Caco-2 (cell line): ENCODE results near the gene MAD1L1. TPM values are rescaled to one million over a fixed set of nuclear protein-coding genes. Genes with fewer than 3 reads are reported as not detected.
A peak's percentile ranks its signal among the peaks of the same experiment; 100 is the strongest.

Source experiments
- BruUV-seq: library from RNA; stranded (reverse); fragments of 400-500 nt; replicated peaks from 2 replicates; lab custom pipeline; 2021; lab: Mats Ljungman, UMichigan
- CTCF ChIA-PET: fragments of 300-600 bp; sonication (Branson Sonifier 250); formaldehyde crosslinking; loops from one replicate; lab custom pipeline; 2022; ENCODE audit warnings: antibody characterized with exemption; lab: Charles Lee
- POLR2A ChIA-PET: fragments of 300-600 bp; sonication (Branson Sonifier 250); formaldehyde crosslinking; loops from one replicate; lab custom pipeline; 2022; ENCODE audit warnings: antibody characterized with exemption; lab: Charles Lee
- DNase-seq, 2 experiments: peaks; one replicate each; pipeline versions ENCODE4 v3.0.0 to v3.0.0-alpha.2; 2020 to 2022
- H3K27me3 ChIP-seq: replicated peaks from 2 replicates; pipeline ENCODE4 v1.6.0; 2011; ENCODE audit warnings: low read length; ENCODE audit not compliant: control insufficient read depth, insufficient read depth
- H3K36me3 ChIP-seq: 2 replicates; pipeline ENCODE4 v1.5.1; 2011; ENCODE audit warnings: low read length; ENCODE audit not compliant: control insufficient read depth, insufficient read depth
- H3K4me1 ChIP-seq: fragments of 250-450 bp; sonication (Bioruptor Pico); 2 replicates; pipeline ENCODE4 v1.5.1; 2020; ENCODE audit warnings: mild to moderate bottlenecking
- H3K4me3 ChIP-seq: 2 replicates; pipeline ENCODE4 v1.5.1; 2011; ENCODE audit warnings: low read depth, mild to moderate bottlenecking, control low read depth, low read length
- H3K9me3 ChIP-seq: fragments of 250-450 bp; sonication (Bioruptor Pico); 2 replicates; pipeline ENCODE4 v1.5.1; 2020; ENCODE audit warnings: mild to moderate bottlenecking, moderate library complexity
- H3K27ac Mint-ChIP-seq: one replicate; pipeline ENCODE4 v1.8.0; 2022; ENCODE audit warnings: mixed read lengths; ENCODE audit not compliant: unreplicated experiment
- H3K27me3 Mint-ChIP-seq: one replicate; pipeline ENCODE4 v1.8.0; 2022; ENCODE audit warnings: mixed read lengths; ENCODE audit not compliant: insufficient read depth, unreplicated experiment
- H3K36me3 Mint-ChIP-seq: one replicate; pipeline ENCODE4 v1.8.0; 2022; ENCODE audit warnings: mild to moderate bottlenecking, mixed read lengths; ENCODE audit not compliant: insufficient read depth, unreplicated experiment
- H3K4me1 Mint-ChIP-seq: one replicate; pipeline ENCODE4 v1.8.0; 2022; ENCODE audit warnings: low read depth, mixed read lengths; ENCODE audit not compliant: unreplicated experiment
- H3K4me3 Mint-ChIP-seq: one replicate; pipeline ENCODE4 v1.8.0; 2022; ENCODE audit warnings: mild to moderate bottlenecking, moderate library complexity, mixed read lengths; ENCODE audit not compliant: unreplicated experiment
- H3K9me3 Mint-ChIP-seq: one replicate; pipeline ENCODE4 v1.8.0; 2022; ENCODE audit warnings: mixed read lengths; ENCODE audit not compliant: unreplicated experiment
- intact Hi-C: fragments of 100-400 bp; cut with micrococcal nuclease; formaldehyde crosslinking; loops from one replicate; pipeline ENCODE4 v1.10.0; 2022; ENCODE audit not compliant: unreplicated experiment
- total RNA-seq: library from RNA; stranded (reverse); gene quantifications from 2 replicates; pipeline ENCODE4 v1.2.3, GENCODE V29; 2022
- TF ChIP-seq, protein P1 (sequence below), 2 experiments: fragments of 200-600 bp in 1 of 2; IDR thresholded peaks; 1 replicate in 1 of 2; 2 replicates in 1 of 2; pipeline versions ENCODE4 v1.5.1 to v1.8.0; 2011 to 2022; ENCODE audit warnings: antibody characterized with exemption in 1 of 2, control low read depth in 1 of 2, inconsistent platforms in 1 of 2, low read depth in 1 of 2, low read length in 1 of 2, mild to moderate bottlenecking in 1 of 2, moderate library complexity in 1 of 2; ENCODE audit not compliant: insufficient read depth in 1 of 2, severe bottlenecking in 1 of 2, unreplicated experiment in 1 of 2

Gene MAD1L1
- total RNA-seq, 1 experiment from 2014 or later, result 58.6 TPM

DNA sequence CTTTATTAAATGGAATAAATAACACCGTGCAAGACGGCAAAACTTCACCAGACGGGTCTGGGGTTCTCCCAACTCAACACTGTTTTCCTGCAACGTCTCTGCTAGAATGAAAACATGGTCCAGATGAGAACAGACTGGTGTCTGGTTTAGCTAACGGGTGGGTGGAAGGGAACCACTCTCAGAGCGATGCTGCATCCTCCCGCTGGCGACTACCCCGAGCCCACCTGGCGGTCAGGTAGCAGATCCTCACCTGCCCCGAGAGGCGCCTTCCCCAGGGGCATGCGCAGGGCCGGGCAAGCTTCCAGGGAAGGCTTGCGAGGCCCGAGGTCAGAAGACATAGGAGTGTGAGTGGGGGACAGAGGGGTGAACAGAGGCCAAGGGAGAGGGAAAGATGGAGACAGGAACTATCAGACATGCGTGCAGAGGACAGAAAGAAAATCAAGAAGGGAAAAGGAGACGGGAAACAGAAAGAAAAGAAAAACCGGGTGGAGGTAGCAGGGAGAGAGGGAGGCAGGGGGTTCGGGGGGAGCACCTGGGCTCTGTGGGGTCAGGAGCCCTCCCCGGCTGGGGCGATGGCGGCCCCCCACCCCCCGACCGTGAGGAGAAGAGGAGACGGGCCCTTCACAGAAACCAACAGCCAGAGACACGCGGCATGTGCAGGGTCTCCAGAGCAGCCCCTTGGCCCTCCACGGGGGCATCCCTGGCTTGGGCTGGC is 222.0 kb downstream of the MAD1L1 start:
- no peak overlapping the region for H3K4me3 ChIP-seq
- intact Hi-C loops, result no loop called here
- DNase-seq, result peak in 1 of 2 experiments; percentile 13
- no TSS peak for BruUV-seq
- Mint-ChIP-seq H3K4me3 (no peak overlapping the region), H3K27me3 (no peaks in the 10 kb centered on the region), H3K4me1 (no peaks in the 10 kb centered on the region), H3K9me3 (no peaks in the 10 kb centered on the region), H3K36me3 (peaks cover 7% of the 10 kb centered on the region), H3K27ac (no peak overlapping the region)
- H3K36me3 ChIP-seq, result no peaks in the 10 kb centered on the region; the same call in 1 of the 2 replicates
- H3K9me3 ChIP-seq, result no peaks in the 10 kb centered on the region
- H3K4me1 ChIP-seq, result no peaks in the 10 kb centered on the region
- ChIA-PET CTCF (no interaction called here), POLR2A (no interaction called here)
- TF ChIP-seq, protein P1, sequence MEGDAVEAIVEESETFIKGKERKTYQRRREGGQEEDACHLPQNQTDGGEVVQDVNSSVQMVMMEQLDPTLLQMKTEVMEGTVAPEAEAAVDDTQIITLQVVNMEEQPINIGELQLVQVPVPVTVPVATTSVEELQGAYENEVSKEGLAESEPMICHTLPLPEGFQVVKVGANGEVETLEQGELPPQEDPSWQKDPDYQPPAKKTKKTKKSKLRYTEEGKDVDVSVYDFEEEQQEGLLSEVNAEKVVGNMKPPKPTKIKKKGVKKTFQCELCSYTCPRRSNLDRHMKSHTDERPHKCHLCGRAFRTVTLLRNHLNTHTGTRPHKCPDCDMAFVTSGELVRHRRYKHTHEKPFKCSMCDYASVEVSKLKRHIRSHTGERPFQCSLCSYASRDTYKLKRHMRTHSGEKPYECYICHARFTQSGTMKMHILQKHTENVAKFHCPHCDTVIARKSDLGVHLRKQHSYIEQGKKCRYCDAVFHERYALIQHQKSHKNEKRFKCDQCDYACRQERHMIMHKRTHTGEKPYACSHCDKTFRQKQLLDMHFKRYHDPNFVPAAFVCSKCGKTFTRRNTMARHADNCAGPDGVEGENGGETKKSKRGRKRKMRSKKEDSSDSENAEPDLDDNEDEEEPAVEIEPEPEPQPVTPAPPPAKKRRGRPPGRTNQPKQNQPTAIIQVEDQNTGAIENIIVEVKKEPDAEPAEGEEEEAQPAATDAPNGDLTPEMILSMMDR (IDR thresholded peaks at IDR 0.05; ENCODE audit: insufficient read depth in 1 of 2, low read depth in 1 of 2, low read length in 1 of 2, severe bottlenecking in 1 of 2, unreplicated experiment in 1 of 2), result no peak
- H3K27me3 ChIP-seq, result no peaks in the 10 kb centered on the region

GRCh38 chr7:2010101-2010500 is 222.6 kb downstream of the MAD1L1 start:
- no peak overlapping the region for H3K4me3 Mint-ChIP-seq
- intact Hi-C loops, result no loop called here
- no peaks in the 10 kb centered on the region for H3K9me3 Mint-ChIP-seq
- DNase-seq, result peak in 1 of 2 experiments; percentile 7
- ChIA-PET POLR2A (no interaction called here), CTCF (no interaction called here)
- H3K27me3 ChIP-seq, result no peaks in the 10 kb centered on the region
- TF ChIP-seq, protein P1 (IDR thresholded peaks at IDR 0.05; ENCODE audit: insufficient read depth in 1 of 2, low read depth in 1 of 2, low read length in 1 of 2, severe bottlenecking in 1 of 2, unreplicated experiment in 1 of 2), result no peak
- peaks cover 12% of the 10 kb centered on the region for H3K36me3 Mint-ChIP-seq
- BruUV-seq, result no TSS peak
- H3K27ac Mint-ChIP-seq, result no peak overlapping the region
- H3K27me3 Mint-ChIP-seq, result no peaks in the 10 kb centered on the region
- H3K9me3 ChIP-seq, result no peaks in the 10 kb centered on the region
- no peak overlapping the region for H3K4me3 ChIP-seq
- no peaks in the 10 kb centered on the region for H3K4me1 ChIP-seq
- no peaks in the 10 kb centered on the region for H3K4me1 Mint-ChIP-seq
- H3K36me3 ChIP-seq, result no peaks in the 10 kb centered on the region; the same call in 1 of the 2 replicates

- ChIA-PET POLR2A (no interaction called here), CTCF (no interaction called here)
- no peak overlapping the region for H3K27ac Mint-ChIP-seq
- Histone ChIP-seq H3K27me3 (no peaks in the 10 kb centered on the region), H3K9me3 (no peaks in the 10 kb centered on the region), H3K4me1 (no peaks in the 10 kb centered on the region), H3K4me3 (no peak overlapping the region), H3K36me3 (no peaks in the 10 kb centered on the region; the same call in 1 of the 2 replicates)
- peak in 1 of 2 experiments; percentile 18 for DNase-seq
- H3K4me3 Mint-ChIP-seq, result no peak overlapping the region
- H3K27me3 Mint-ChIP-seq, result no peaks in the 10 kb centered on the region
- no peaks in the 10 kb centered on the region for H3K9me3 Mint-ChIP-seq
- H3K4me1 Mint-ChIP-seq, result no peaks in the 10 kb centered on the region
- peaks cover 18% of the 10 kb centered on the region for H3K36me3 Mint-ChIP-seq
- no TSS peak for BruUV-seq
- intact Hi-C loops, result no loop called here
- TF ChIP-seq, protein P1 (IDR thresholded peaks at IDR 0.05; ENCODE audit: insufficient read depth in 1 of 2, low read depth in 1 of 2, low read length in 1 of 2, severe bottlenecking in 1 of 2, unreplicated experiment in 1 of 2), result no peak
Observed at GRCh38 chr7:2009541-2010001, 223.2 kb downstream of the MAD1L1 start.
